Parathyroid adenoma (tissue), 2 donors: ENCODE measurements around the gene COL23A1.

Experiments
- H2AFZ ChIP-seq: fragments of 300-600 bp; sonication (generic); one replicate; pipeline ENCODE4 v1.7.0; 2017; ENCODE audit warnings: antibody characterized with exemption, mild to moderate bottlenecking
- H3K27ac ChIP-seq: fragments of 300-600 bp; sonication (generic); one replicate; pipeline ENCODE4 v1.7.0; 2017
- H3K27me3 ChIP-seq: fragments of 300-600 bp; sonication (generic); one replicate; pipeline ENCODE4 v1.7.0; 2017; ENCODE audit warnings: low read length; ENCODE audit not compliant: control insufficient read depth, insufficient read depth
- H3K36me3 ChIP-seq: fragments of 300-600 bp; sonication (generic); one replicate; pipeline ENCODE4 v1.7.0; 2017; ENCODE audit warnings: low read length; ENCODE audit not compliant: control insufficient read depth, insufficient read depth
- H3K4me1 ChIP-seq: fragments of 300-600 bp; sonication (generic); one replicate; pipeline ENCODE4 v1.7.0; 2017; ENCODE audit warnings: control low read depth
- H3K4me2 ChIP-seq: fragments of 300-600 bp; sonication (generic); one replicate; pipeline ENCODE4 v1.7.0; 2017; ENCODE audit warnings: low read length
- H3K4me3 ChIP-seq: fragments of 300-600 bp; sonication (generic); one replicate; pipeline ENCODE4 v1.7.0; 2017; ENCODE audit warnings: low read depth, low read length
- H3K79me2 ChIP-seq: fragments of 300-600 bp; sonication (generic); one replicate; pipeline ENCODE4 v1.7.0; 2017; ENCODE audit warnings: control low read depth
- H3K9ac ChIP-seq: fragments of 300-600 bp; sonication (generic); one replicate; pipeline ENCODE4 v1.7.0; 2017; ENCODE audit warnings: mild to moderate bottlenecking
- H3K9me3 ChIP-seq: fragments of 300-600 bp; sonication (generic); one replicate; pipeline ENCODE4 v1.7.0; 2017; ENCODE audit warnings: low read length; ENCODE audit not compliant: control insufficient read depth
- CTCF ChIP-seq: fragments of 300-600 bp; sonication (generic); IDR thresholded peaks from one replicate; pipeline ENCODE4 v1.7.0; 2017; ENCODE audit warnings: antibody characterized with exemption, mild to moderate bottlenecking
- donor health status: primary hyperparathyroidism.

The COL23A1 gene

GRCh38 chr5:178223196-178223773 is 366.9 kb downstream of the COL23A1 start:
- no peaks in the 10 kb centered on the region for H3K79me2 ChIP-seq
- no peak overlapping the region for H3K4me3 ChIP-seq
- no peak overlapping the region for H3K27ac ChIP-seq
- H3K9ac ChIP-seq: no peak overlapping the region
- H3K27me3 ChIP-seq: no peaks in the 10 kb centered on the region
- H3K4me2 ChIP-seq: no peak overlapping the region
- TF ChIP-seq CTCF: no peak
- no peaks in the 10 kb centered on the region for H3K36me3 ChIP-seq
- no peaks in the 10 kb centered on the region for H3K9me3 ChIP-seq
- H3K4me1 ChIP-seq: no peaks in the 10 kb centered on the region
- H2AFZ ChIP-seq: no peak overlapping the region

GRCh38 chr5:178222292-178222691 is 367.9 kb downstream of the COL23A1 start:
- Histone ChIP-seq H3K79me2 (no peaks in the 10 kb centered on the region), H3K27ac (no peak overlapping the region), H3K4me2 (no peak overlapping the region), H3K4me1 (no peaks in the 10 kb centered on the region), H2AFZ (no peak overlapping the region), H3K4me3 (no peak overlapping the region), H3K9ac (no peak overlapping the region), H3K9me3 (no peaks in the 10 kb centered on the region), H3K27me3 (no peaks in the 10 kb centered on the region), H3K36me3 (no peaks in the 10 kb centered on the region)
- TF ChIP-seq CTCF: no peak

GRCh38 chr5:178221853-178222252 is 368.3 kb downstream of the COL23A1 start:
- Histone ChIP-seq H3K27ac (no peak overlapping the region), H3K27me3 (no peaks in the 10 kb centered on the region), H3K9ac (no peak overlapping the region)

GRCh38 chr5:178221282-178221681 is 368.9 kb downstream of the COL23A1 start:
- Histone ChIP-seq H3K4me2 (no peak overlapping the region), H3K9ac (no peak overlapping the region), H3K27ac (no peak overlapping the region), H3K9me3 (no peaks in the 10 kb centered on the region), H2AFZ (no peak overlapping the region), H3K4me3 (no peak overlapping the region), H3K36me3 (no peaks in the 10 kb centered on the region), H3K27me3 (no peaks in the 10 kb centered on the region), H3K4me1 (no peaks in the 10 kb centered on the region), H3K79me2 (peaks cover 2% of the 10 kb centered on the region)
- TF ChIP-seq CTCF: no peak

More at GRCh38 chr5:178221853-178222252, 368.3 kb downstream of the COL23A1 start:
- H3K9me3 ChIP-seq: no peaks in the 10 kb centered on the region
- H3K36me3 ChIP-seq: no peaks in the 10 kb centered on the region
- no peak for TF ChIP-seq CTCF
- H3K4me1 ChIP-seq: no peaks in the 10 kb centered on the region
- no peak overlapping the region for H3K4me2 ChIP-seq
- H3K4me3 ChIP-seq: no peak overlapping the region
- no peak overlapping the region for H2AFZ ChIP-seq
- H3K79me2 ChIP-seq: no peaks in the 10 kb centered on the region

- no peaks in the 10 kb centered on the region for H3K36me3 ChIP-seq
- no peaks in the 10 kb centered on the region for H3K4me1 ChIP-seq
- TF ChIP-seq CTCF: no peak
- H2AFZ ChIP-seq: no peak overlapping the region
- H3K9ac ChIP-seq: no peak overlapping the region
- H3K9me3 ChIP-seq: no peaks in the 10 kb centered on the region
- H3K4me3 ChIP-seq: no peak overlapping the region
- peaks cover 2% of the 10 kb centered on the region for H3K79me2 ChIP-seq
- no peak overlapping the region for H3K4me2 ChIP-seq
- no peaks in the 10 kb centered on the region for H3K27me3 ChIP-seq
- no peak overlapping the region for H3K27ac ChIP-seq
Measured at GRCh38 chr5:178218827-178219226, 371.4 kb downstream of the COL23A1 start.
